Sigmoid colon (tissue), 7 donors: Measurements from ENCODE around the gene OR52A5. TPM values are rescaled to one million over a fixed set of nuclear protein-coding genes. Genes with fewer than 3 reads are reported as not detected.
A peak's percentile ranks its signal among the peaks of the same experiment; 100 is the strongest.

Experiments used
- DNase-seq: peaks from one replicate; pipeline ENCODE4 v3.0.0-alpha.2; 2019
- H3K27ac ChIP-seq, 4 donors: fragments of 200-600 bp; sonication (generic); one replicate each; pipeline ENCODE4 v1.5.1; 2016 to 2019; ENCODE audit warnings: mild to moderate bottlenecking in 1 of 4
- H3K27me3 ChIP-seq, 3 donors: fragments of 200-600 bp; sonication (generic); one replicate each; pipeline ENCODE4 v1.5.1; 2019; ENCODE audit warnings: mild to moderate bottlenecking in 1 of 3
- H3K36me3 ChIP-seq, 4 donors: fragments of 200-600 bp; sonication (generic); one replicate each; pipeline ENCODE4 v1.5.1; 2016 to 2019
- H3K4me1 ChIP-seq, 4 donors: fragments of 200-600 bp; sonication (generic); one replicate each; pipeline ENCODE4 v1.5.1; 2017 to 2019
- H3K4me3 ChIP-seq, 4 donors: fragments of 200-600 bp; sonication (generic); one replicate each; pipeline ENCODE4 v1.5.1; 2017 to 2019; ENCODE audit warnings: mild to moderate bottlenecking in 2 of 4, moderate library complexity in 1 of 4
- H3K9me3 ChIP-seq, 4 donors: fragments of 200-600 bp in 3 of 4; sonication (generic) in 3 of 4; one replicate each; pipeline versions ENCODE4 v1.5.1 to v1.6.1; 2013 to 2019
- EP300 ChIP-seq, 4 donors: sonication (generic); formaldehyde crosslinking; IDR thresholded peaks; one replicate each; pipeline ENCODE4 v1.6.1; 2017; ENCODE audit warnings: antibody characterized with exemption in 4 of 4
- POLR2A ChIP-seq, 2 donors: fragments of 450-650 bp; IDR thresholded peaks; one replicate each; pipeline ENCODE4 v1.6.1; 2016; ENCODE audit warnings: antibody characterized with exemption in 2 of 2, mild to moderate bottlenecking in 2 of 2, moderate library complexity in 2 of 2
- POLR2AphosphoS5 ChIP-seq, 4 donors: sonication (generic); formaldehyde crosslinking; IDR thresholded peaks; one replicate each; pipeline ENCODE4 v1.6.1; 2017; ENCODE audit warnings: antibody characterized with exemption in 4 of 4
- WGBS, 2 donors: extraction: QIAGEN DNeasy Blood & Tissue Kit; methylation state at CpG; one replicate each; pipeline ENCODE4 v1.1.7; 2013; 5-methylcytosine and 5-hydroxymethylcytosine counted together
- intact Hi-C: fragments of 100-400 bp; cut with DNase I; formaldehyde crosslinking; loops from one replicate; pipeline ENCODE4 v1.15.1; 2023
- polyA plus RNA-seq, 3 donors: library from polyadenylated mRNA; stranded (reverse); fragments of 200-250 nt; gene quantifications; one replicate each; pipeline ENCODE4 v1.2.3, GENCODE V29; 2013
- total RNA-seq, 4 donors: library from RNA; depleted of rRNA; stranded (reverse); fragments of >200 nt; gene quantifications; one replicate each; pipeline ENCODE4 v1.1.0, GENCODE V29; 2016
- TF ChIP-seq, protein P1 (sequence below), 4 experiments: fragments of 450-650 bp in 3 of 4; fragments of 200-600 bp in 1 of 4; IDR thresholded peaks; one replicate each; pipeline ENCODE4 v1.5.1; 2016 to 2019; ENCODE audit warnings: antibody characterized with exemption in 4 of 4, mild to moderate bottlenecking in 3 of 4, moderate library complexity in 2 of 4
- donor health status: healthy with polysubstance abuse.
- donor health status: Bipolar disorder and iron deficiency.
- donor health status: healthy.

OR52A5 gene
- total and polyA plus RNA-seq, 7 donors, result not detected

GRCh38 chr11:5124891-5125620, 13.1 kb downstream of the OR52A5 start:
- Histone ChIP-seq H3K4me1 (no peaks in the 10 kb centered on the region), H3K36me3 (no peaks in the 10 kb centered on the region), H3K4me3 (no peak overlapping the region), H3K27ac (no peak overlapping the region), H3K9me3 (no peaks in the 10 kb centered on the region), H3K27me3 (no peaks in the 10 kb centered on the region)
- WGBS, 2 donors, result 61 to 71% methylated on average over 4 of the region's 4 CpGs
- no peak for DNase-seq
- no peak for TF ChIP-seq POLR2A (IDR thresholded peaks at IDR 0.05)
- TF ChIP-seq EP300 (IDR thresholded peaks at IDR 0.05), result no peak
- TF ChIP-seq POLR2AphosphoS5 (IDR thresholded peaks at IDR 0.05), result no peak
- TF ChIP-seq, protein P1, sequence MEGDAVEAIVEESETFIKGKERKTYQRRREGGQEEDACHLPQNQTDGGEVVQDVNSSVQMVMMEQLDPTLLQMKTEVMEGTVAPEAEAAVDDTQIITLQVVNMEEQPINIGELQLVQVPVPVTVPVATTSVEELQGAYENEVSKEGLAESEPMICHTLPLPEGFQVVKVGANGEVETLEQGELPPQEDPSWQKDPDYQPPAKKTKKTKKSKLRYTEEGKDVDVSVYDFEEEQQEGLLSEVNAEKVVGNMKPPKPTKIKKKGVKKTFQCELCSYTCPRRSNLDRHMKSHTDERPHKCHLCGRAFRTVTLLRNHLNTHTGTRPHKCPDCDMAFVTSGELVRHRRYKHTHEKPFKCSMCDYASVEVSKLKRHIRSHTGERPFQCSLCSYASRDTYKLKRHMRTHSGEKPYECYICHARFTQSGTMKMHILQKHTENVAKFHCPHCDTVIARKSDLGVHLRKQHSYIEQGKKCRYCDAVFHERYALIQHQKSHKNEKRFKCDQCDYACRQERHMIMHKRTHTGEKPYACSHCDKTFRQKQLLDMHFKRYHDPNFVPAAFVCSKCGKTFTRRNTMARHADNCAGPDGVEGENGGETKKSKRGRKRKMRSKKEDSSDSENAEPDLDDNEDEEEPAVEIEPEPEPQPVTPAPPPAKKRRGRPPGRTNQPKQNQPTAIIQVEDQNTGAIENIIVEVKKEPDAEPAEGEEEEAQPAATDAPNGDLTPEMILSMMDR (IDR thresholded peaks at IDR 0.05), result no peak
- intact Hi-C loops, result loop anchor here (5.0 kb wide), 1 partner anchor 682 kb away; the partner anchor contains the start of gene OR52N2

- intact Hi-C loops, result loop anchor here (5.0 kb wide), 1 partner anchor 683 kb away; the partner anchor contains the start of gene OR52N2
- no peak for DNase-seq
Measured at GRCh38 chr11:5123802-5124521, 14.2 kb downstream of the OR52A5 start.

DNA sequence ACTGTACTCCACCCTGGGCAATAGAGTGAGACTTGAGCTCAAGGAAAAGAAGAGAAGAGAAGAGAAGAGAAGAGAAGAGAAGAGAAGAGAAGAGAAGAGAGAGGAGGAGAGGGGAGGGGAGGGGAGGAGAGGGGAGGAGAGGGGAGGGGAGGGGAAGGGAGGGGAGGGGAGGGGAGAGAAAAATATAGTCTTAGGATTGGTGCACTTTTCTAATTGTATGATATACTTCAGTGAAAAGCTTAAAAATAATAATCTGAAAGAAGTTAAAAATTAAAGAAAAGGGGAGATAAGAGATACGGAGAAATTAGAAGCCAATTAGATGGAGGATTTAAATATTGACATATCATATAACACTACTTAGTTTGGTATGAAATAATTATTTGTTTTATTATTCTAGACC, 19.3 kb downstream of the OR52A5 start:
- Histone ChIP-seq H3K9me3 (no peaks in the 10 kb centered on the region), H3K27me3 (no peaks in the 10 kb centered on the region), H3K36me3 (no peaks in the 10 kb centered on the region), H3K27ac (no peak overlapping the region), H3K4me3 (no peak overlapping the region), H3K4me1 (no peaks in the 10 kb centered on the region)
- DNase-seq, result no peak
- TF ChIP-seq EP300 (IDR thresholded peaks at IDR 0.05) (no peak), POLR2AphosphoS5 (IDR thresholded peaks at IDR 0.05) (no peak), POLR2A (IDR thresholded peaks at IDR 0.05) (no peak)
- TF ChIP-seq, protein P1 (IDR thresholded peaks at IDR 0.05), result no peak
- intact Hi-C loops, result no loop called here
- 30 to 81% methylated on average over 1 of the region's 1 CpG for WGBS, 2 donors

More at GRCh38 chr11:5123802-5124521, 14.2 kb downstream of the OR52A5 start:
- no peaks in the 10 kb centered on the region for H3K36me3 ChIP-seq
- TF ChIP-seq EP300 (IDR thresholded peaks at IDR 0.05), result no peak
- TF ChIP-seq, protein P1 (IDR thresholded peaks at IDR 0.05), result peak in 2 of 4 experiments; percentile 60 to 76
- no peak overlapping the region for H3K27ac ChIP-seq
- H3K4me3 ChIP-seq, result no peak overlapping the region
- H3K27me3 ChIP-seq, result no peaks in the 10 kb centered on the region
- no peaks in the 10 kb centered on the region for H3K4me1 ChIP-seq
- whole genome bisulfite sequencing, 2 donors, result 5 to 6% methylated on average over 4 of the region's 4 CpGs
- no peaks in the 10 kb centered on the region for H3K9me3 ChIP-seq

DNA sequence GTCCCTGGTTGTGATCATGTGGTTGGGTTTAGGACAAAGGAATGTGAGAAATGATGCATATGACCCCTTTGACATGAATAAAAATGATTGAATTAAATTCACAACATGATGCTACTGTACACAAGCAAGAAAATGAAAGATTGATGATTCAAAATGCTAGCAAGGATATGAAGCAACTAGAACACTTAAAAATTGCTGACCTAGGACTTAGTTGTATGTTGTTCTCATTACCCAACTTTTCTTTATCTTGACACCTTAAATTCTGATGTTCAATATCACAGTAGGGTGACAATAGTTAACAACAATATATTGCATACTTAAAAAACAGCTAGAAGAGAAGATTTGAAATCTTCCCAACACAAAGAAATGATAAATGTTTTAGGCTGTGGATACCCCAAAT, 20.6 kb downstream of the OR52A5 start:
- Histone ChIP-seq H3K27me3 (no peaks in the 10 kb centered on the region), H3K36me3 (no peaks in the 10 kb centered on the region), H3K4me1 (no peaks in the 10 kb centered on the region), H3K9me3 (no peaks in the 10 kb centered on the region), H3K4me3 (no peak overlapping the region), H3K27ac (no peak overlapping the region)
- TF ChIP-seq POLR2AphosphoS5 (IDR thresholded peaks at IDR 0.05) (no peak), EP300 (IDR thresholded peaks at IDR 0.05) (no peak), POLR2A (IDR thresholded peaks at IDR 0.05) (no peak)
- TF ChIP-seq, protein P1 (IDR thresholded peaks at IDR 0.05), result no peak
- no peak for DNase-seq
- intact Hi-C loops, result no loop called here
